NAMALWA (cell line): Measurements from ENCODE around the gene KERA.
"Not testable (repeated sequence)": the region's sequence is repeated elsewhere in the genome, so short reads cannot be mapped to it uniquely, and the experiment has no call there.

ENCODE experiments used
- DNase-seq: peaks from one replicate; pipeline ENCODE4 v3.0.0-alpha.2; 2015; ENCODE audit warnings: low spot score

KERA gene

GRCh38 chr12:91057368-91058165 lies at the start of gene KERA:
TSS of gene KERA (minus strand) at chr12:91058024. CDS start at chr12:91056281, 1,743 bp downstream.
- DNase-seq = no peak

GRCh38 chr12:91106283-91106682 lies 48.5 kb upstream of the KERA start:
- no peak for DNase-seq

- no peak for DNase-seq
Measured at GRCh38 chr12:91105807-91106206, 48.0 kb upstream of the KERA start.

GRCh38 chr12:91104812-91105466 lies 47.1 kb upstream of the KERA start:
- no peak for DNase-seq

GRCh38 chr12:91103624-91104023 lies 45.8 kb upstream of the KERA start:
- DNase-seq = no peak

GRCh38 chr12:91103101-91103500 lies 45.3 kb upstream of the KERA start:
- no peak for DNase-seq

GRCh38 chr12:91100906-91101305 lies 43.1 kb upstream of the KERA start:
- DNase-seq = no peak

- no peak for DNase-seq
Measured at GRCh38 chr12:91099836-91100235, 42.0 kb upstream of the KERA start.

- DNase-seq = no peak
Measured at GRCh38 chr12:91099341-91099740, 41.5 kb upstream of the KERA start.

GRCh38 chr12:91098941-91099340 lies 41.1 kb upstream of the KERA start:
- no peak for DNase-seq

- no peak for DNase-seq
Measured at GRCh38 chr12:91098461-91098860, 40.6 kb upstream of the KERA start.

GRCh38 chr12:91094957-91095356 lies 37.1 kb upstream of the KERA start:
- DNase-seq = no peak

- no peak for DNase-seq
Measured at GRCh38 chr12:91094032-91094662, 36.3 kb upstream of the KERA start.

GRCh38 chr12:91093341-91093740 lies 35.5 kb upstream of the KERA start:
- DNase-seq = no peak

- DNase-seq = no peak
Measured at GRCh38 chr12:91091916-91092715, 34.3 kb upstream of the KERA start.

- DNase-seq = not testable (repeated sequence)
Measured at GRCh38 chr12:91089953-91090352, 32.1 kb upstream of the KERA start.

GRCh38 chr12:91080041-91080440 lies 22.2 kb upstream of the KERA start:
- no peak for DNase-seq

GRCh38 chr12:91078501-91078900 lies 20.7 kb upstream of the KERA start:
- DNase-seq = no peak

GRCh38 chr12:91077228-91077954 lies 19.6 kb upstream of the KERA start:
- no peak for DNase-seq

- DNase-seq = no peak
Measured at GRCh38 chr12:91074851-91075250, 17.0 kb upstream of the KERA start.

GRCh38 chr12:91074154-91074709 lies 16.4 kb upstream of the KERA start:
- no peak for DNase-seq
